GM12872 (cell line): Measurements from ENCODE around the gene WWC1.

Source experiments
- TF ChIP-seq, protein P1 (sequence below): IDR thresholded peaks from 3 replicates; pipeline ENCODE4 v1.5.1; 2011; ENCODE audit warnings: low read depth, mild to moderate bottlenecking, low read length, moderate library complexity; ENCODE audit not compliant: insufficient read depth

Gene WWC1

DNA sequence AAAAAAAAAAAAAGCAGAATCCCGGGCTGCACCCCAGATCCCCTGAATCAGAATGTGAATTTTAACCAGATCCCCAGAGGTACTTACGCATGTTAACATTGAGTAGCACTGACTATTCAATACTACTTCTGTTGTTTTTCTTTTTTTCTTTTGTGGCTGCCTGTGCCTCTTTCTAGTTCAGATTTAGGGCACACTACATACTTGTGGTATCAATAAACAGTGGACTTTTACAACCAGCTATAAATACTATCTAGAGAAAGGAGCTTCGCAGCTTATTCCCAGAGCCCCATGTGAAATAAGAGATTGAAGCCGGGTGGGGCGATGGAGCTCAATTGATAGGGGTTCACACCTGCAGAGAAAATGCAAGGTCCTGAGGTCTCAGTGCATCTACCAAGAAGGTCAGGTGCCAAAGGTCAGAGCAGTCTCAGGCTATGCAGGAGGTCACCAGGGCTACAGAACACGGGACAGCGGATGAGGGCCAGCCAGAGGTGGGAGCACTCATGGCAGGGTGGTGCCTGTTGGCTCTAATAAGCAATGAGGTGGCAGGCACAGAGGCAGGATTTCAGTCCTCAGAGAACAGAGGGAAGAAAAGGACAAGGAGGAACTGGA, 22.3 kb downstream of the WWC1 start:
- TF ChIP-seq, protein P1, sequence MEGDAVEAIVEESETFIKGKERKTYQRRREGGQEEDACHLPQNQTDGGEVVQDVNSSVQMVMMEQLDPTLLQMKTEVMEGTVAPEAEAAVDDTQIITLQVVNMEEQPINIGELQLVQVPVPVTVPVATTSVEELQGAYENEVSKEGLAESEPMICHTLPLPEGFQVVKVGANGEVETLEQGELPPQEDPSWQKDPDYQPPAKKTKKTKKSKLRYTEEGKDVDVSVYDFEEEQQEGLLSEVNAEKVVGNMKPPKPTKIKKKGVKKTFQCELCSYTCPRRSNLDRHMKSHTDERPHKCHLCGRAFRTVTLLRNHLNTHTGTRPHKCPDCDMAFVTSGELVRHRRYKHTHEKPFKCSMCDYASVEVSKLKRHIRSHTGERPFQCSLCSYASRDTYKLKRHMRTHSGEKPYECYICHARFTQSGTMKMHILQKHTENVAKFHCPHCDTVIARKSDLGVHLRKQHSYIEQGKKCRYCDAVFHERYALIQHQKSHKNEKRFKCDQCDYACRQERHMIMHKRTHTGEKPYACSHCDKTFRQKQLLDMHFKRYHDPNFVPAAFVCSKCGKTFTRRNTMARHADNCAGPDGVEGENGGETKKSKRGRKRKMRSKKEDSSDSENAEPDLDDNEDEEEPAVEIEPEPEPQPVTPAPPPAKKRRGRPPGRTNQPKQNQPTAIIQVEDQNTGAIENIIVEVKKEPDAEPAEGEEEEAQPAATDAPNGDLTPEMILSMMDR = no peak

DNA sequence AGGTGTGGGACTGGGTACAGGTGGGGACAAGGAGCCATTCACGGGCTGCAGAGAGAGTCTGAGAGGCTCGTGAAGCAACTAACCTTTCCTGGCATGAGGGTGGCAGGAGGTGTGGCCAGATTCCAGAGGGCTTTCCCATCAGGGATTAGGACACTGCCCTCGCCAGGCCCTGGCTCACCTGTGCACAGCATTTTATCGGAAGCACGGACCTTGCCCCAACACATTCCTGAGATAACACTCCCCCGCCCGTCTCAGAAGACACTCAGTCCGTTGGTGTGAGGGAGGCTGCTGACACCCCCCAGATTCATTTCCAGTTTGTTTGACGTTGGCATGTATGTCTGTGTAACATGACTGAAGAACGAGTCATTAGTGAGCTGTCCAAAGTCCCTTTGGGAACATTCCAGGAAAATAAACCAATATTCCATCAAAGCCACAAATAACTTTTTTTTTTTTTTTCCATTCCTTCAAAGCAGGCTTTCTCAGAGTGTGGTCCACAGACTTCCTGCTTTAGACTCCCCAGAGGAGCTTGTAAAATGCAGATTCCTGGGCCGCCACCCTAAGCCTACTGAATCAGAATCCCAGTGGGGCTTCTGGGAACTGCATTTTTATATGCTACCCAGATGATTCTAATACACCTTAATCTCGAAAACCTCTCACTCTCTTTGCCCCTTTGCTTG, 23.4 kb downstream of the WWC1 start:
- TF ChIP-seq, protein P1 = no peak

DNA sequence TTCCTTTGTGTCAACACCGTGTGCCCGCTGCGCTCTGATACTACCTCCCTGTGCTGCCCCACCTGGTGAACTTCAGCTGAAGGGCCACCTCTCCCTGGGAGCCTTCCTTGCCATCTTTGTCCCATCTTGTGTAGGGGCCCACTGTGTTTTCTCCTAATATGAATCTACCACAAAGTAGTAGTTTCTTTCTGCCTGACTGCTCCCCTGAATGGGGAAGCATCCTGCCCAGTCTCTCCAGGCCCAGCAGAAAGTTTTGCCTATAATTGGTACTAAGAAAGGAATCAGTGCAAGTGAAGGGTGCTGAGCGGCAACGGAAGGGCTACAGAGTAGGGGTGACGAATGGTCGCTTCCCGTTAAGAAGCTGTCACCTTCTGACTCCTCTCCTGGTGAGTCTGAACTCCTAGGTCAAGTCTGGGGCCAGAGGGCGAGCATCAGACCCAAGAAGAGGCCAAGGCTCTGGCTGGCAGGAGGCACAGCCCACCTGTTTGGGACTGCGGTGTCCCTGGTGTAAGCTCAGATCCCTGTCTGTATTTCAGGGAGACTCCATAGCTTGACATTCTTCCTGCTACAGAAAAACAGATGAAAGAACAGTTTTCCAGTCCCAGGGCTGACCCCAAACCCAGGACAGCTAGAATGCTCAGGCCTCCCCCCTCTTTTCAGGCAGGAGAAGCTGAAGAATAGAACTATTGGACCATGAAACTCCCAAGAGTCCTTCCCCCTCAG, 24.1 kb downstream of the WWC1 start:
- TF ChIP-seq, protein P1 = no peak

DNA sequence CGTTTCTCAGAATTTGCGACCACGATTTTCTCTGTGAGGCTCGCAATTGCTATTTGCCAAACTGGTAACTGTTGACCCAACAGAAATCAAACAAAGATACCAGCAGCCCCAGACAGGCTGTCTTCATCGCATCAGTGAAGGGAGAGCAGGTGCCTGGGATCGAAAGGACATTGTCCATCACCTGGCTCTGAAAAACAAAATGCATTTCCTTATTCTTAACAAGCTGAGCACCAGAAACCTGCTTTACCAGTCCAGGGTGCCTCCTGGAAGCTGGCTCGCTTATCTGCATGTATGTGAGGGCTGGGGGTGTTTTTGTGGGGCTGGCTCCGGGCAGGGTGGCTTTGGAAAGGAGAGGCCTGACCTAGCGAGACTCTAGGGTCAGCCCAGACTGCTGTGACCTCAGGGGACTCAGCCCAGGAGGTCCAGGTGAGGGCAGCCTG, 24.7 kb downstream of the WWC1 start:
- TF ChIP-seq, protein P1 = no peak

DNA sequence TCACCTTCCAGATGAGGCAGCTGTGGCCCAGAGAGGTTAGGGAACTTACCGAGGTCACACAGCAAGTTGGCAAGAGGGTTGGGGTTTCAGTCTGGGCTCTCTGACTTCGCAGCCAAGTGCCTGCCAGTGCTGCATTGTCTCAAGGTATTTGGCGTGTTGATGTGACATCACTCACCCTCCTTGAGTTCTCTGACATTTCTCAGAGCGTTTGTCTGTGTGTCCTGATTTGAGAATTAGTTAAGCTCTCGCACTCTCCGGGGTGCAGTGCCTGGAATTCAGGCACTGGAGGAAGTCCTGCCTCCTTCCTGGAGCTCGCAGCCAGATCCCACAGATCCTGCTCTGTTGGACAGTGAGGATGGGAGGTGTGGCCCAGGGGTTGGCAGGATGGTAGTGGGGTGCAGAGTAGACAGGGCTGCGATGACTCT, 25.7 kb downstream of the WWC1 start:
- TF ChIP-seq, protein P1 = no peak

DNA sequence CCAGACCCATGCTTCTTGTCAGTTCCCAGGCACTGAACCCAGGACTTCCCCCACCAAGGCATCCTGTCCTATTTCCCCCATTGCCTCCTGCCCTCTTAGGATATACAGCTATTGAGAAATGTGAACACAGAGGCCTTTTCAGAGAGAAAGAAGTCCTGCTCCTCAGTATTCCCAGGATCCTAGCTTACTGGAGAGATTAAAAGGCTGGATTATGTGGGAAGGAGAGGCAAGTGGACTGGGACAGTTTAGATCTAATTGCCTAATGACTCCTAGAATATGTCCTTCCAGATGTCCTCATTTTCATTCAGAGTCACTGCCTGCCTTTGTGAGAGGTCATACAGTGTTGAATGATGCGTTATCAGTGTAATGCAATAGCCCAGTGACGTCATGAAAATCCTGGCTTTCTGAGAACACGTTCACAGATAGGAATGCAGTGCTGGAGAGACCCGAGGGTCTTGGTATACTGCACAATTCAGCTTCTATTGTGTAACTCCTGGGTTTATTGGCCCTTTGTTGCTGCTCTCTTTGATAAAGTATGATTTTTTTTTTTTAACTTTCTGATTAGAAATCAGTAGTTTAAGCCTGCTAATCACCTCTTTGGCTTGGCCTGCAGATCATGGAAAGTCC, 26.2 kb downstream of the WWC1 start:
- TF ChIP-seq, protein P1 = no peak

DNA sequence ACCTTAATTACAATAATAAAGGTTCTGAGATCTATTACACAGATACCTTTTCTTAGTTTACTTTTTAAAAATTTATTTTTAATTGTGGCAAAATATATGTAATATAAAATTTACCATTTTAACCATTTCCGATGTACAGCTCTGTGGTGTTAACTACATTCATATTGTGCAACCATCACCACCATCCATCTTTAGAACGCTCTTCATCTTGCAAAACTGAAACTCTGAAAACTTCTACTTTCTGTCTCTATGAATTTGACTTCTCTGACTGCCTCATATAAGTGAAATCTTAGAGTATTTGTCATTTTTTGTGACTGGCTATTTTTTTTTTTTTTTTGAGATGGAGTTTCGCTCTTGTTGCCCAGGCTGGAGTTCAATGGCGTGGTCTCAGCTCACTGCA, 26.8 kb downstream of the WWC1 start:
- TF ChIP-seq, protein P1 = no peak
